GM21515 (cell line): Measurements from ENCODE around the gene HPX.
"Not testable (repeated sequence)": the region's sequence is repeated elsewhere in the genome, so short reads cannot be mapped to it uniquely, and the experiment has no call there.

Experiments
- ATAC-seq: cut with Tn5 transposase; IDR thresholded peaks from one replicate; pipeline ENCODE4 v1.9.1; 2021; ENCODE audit not compliant: unreplicated experiment

Gene HPX

DNA sequence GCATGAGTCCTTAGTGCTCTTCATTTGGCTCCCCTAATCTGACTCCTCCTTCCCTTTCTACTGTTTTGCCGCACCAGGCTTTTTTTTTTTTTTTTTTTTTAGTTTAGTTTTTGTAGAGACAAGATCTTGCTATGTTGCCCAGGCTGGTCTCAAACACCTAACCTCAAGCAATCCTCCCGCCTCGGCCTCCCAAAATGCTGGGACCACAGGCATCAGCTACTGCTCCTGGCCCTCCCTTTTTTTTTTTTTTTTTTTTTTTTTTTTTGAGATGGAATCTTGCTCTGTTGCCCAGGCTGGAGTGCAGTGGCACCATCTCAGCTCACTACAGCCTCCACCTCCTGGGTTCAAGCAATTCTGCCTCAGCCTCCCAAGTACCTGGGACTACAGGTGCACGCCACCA, 48.5 kb downstream of the HPX start:
- not testable (repeated sequence) for ATAC-seq

DNA sequence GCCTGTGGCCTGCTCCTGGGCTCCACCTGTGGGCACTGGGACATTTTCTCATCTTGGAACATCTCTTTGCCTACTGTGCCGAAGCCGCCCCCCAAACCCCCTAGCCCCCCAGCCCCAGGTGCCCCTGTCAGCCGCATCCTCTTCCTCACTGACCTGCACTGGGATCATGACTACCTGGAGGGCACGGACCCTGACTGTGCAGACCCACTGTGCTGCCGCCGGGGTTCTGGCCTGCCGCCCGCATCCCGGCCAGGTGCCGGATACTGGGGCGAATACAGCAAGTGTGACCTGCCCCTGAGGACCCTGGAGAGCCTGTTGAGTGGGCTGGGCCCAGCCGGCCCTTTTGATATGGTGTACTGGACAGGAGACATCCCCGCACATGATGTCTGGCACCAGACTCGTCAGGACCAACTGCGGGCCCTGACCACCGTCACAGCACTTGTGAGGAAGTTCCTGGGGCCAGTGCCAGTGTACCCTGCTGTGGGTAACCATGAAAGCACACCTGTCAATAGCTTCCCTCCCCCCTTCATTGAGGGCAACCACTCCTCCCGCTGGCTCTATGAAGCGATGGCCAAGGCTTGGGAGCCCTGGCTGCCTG, 49.2 kb downstream of the HPX start:
- no peak for ATAC-seq

DNA sequence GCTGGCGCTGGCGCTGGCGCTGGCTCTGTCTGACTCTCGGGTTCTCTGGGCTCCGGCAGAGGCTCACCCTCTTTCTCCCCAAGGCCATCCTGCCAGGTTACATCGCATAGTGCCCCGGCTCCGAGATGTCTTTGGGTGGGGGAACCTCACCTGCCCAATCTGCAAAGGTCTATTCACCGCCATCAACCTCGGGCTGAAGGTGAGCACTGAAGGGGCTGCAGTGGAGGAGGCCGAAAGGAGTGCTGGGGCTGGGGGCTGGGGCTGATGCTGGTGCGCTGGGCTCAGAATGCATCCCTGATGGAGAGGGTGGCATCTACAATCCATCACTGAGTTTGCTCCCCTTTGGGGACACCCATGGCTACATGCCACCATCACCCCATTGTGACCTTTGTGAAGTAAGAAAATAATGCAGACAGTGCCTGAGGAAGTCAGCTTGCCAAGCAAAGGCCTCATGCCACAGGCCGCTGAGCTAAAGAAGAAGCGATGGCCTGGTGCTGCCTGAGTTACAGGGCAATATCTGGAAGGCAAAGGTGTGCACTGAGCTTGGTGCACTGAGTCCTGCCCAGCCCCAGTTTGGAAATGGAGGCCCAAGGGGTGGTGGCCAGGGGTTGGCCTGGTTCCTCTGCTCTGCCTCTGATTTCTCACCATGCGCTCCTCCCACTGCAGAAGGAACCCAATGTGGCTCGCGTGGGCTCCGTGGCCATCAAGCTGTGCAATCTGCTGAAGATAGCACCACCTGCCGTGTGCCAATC, 49.9 kb downstream of the HPX start:
- ATAC-seq = no peak

DNA sequence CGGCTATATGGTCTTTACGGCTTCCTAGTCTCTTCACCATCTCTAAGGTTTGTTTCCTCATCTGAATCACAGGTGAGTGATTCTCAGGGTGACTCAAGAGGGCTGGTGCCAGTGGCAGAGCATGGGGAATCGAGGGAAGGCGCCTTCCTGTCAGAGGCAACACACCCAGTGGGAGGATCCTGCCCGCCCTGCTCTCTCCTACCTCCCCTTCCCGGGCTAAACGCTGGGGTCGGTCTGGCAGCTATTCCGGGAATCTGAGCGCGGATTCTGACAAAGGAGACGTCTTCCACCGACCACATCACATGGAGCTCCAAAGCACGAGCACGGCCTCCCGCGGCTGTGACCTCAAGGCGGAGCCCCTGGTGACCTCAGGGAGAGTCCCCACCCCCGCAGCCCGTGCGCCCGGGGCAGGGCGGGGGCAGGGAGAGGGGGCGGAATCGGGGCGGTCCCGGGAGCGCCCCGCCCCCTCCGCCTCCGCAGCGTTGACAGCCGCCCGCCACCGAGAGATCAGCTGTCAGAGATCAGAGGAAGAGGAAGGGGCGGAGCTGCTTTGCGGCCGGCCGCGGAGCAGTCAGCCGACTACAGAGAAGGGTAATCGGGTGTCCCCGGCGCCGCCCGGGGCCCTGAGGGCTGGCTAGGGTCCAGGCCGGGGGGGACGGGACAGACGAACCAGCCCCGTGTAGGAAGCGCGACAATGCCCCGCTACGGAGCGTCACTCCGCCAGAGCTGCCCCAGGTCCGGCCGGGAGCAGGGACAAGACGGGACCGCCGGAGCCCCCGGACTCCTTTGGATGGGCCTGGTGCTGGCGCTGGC, 50.7 kb downstream of the HPX start, which contains the start of gene SMPD1:
SMPD1 (plus strand) TSS at position 570 of the 813 bp plus-strand sequence; CDS start at position 695, 125 bp downstream.
- ATAC-seq = peak; percentile 97

DNA sequence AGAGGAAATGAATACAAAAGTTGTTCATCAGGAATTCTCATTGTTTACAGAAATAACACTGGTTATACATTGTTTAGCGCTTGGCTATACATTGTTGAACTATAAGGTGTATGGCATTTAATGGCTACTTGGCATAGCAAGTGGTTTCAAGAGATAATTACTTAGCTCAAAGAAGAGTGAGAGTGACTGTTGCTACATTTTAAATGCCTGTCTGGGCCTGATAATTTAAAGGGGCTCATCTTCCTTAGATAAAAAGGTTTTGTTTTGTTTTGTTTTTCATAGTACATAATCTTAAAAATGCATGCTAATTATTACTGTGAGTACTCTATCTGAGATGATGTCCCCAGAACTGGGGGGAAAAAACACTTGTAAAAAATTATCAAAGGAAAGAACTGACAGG, 52.0 kb downstream of the HPX start:
- ATAC-seq = no peak

DNA sequence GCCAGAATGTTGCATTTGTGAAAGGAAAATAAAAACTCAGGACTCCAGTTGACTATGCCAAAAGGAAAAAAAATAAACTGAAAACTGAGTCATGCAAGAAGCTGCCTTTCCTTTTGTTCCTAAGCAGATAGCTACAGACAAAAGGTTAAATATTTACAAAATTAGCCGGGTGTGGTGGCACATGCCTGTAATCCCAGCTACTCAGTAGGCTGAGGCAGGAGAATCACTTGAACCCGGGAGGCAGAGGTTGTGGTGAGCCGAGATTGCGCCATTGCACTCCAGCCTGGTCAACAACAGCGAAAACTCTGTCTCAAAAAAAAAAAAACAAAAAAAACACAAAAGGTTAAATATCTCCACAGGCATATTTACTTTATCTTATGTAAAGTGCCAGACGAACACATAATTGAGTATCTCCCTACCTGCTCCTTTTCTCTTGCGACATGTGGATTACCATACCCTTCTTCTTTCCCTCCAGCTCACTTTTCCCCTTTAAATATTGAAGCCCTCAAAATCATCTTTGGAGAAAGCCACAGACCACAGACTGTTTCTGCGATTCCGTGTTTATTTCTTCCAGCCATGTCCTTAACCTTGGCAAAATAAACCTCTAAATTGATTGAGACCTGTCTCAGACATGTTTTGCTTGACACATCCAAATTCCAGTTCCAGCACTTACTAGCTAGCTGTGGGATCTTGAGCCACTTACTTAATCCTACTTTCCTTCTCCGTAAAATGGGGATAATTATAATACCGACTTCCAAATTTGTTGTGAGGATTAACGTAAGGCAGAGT, 52.8 kb downstream of the HPX start:
- ATAC-seq = no peak

DNA sequence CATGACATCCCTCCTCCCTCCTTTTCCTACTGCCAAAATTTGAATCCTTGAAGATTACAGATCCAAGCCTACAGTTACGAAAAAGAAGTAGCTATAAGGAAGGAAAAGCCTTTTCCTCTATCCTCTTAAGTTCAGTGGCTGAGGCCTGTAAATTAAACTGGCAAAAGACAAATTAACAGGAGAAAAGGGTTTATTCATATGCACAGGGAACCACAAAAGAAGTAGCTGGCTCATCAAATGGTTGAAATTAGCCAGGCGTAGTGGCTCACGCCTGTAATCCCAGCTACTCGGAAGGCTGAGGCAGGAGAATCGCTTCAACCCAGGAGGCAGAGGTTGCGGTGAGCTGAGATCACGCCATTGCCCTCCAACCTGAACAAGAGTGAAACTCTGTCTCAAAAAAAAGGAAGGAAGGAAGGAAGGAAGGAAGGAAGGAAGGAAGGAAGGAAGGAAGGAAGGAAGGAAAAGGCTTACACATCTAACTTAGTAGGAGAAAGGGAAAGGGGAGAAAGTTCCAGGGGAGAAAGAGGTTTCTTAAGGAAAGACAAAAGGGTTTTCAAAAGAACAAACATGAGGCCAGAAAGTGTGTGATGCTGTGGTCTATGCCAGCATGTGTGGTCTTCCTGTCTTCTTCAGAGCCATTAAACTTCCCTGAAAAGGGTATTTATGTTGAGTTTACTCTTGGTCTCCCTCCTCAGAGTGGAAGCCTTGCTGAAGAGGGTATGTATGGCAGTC, 55.6 kb downstream of the HPX start:
- ATAC-seq = no peak
